Femur (tissue), 1 donor: Measurements from ENCODE around the gene ZBP1.

Experiments
- DNase-seq: peaks from one replicate; pipeline ENCODE4 v3.0.0-alpha.2; 2017

Gene ZBP1

DNA sequence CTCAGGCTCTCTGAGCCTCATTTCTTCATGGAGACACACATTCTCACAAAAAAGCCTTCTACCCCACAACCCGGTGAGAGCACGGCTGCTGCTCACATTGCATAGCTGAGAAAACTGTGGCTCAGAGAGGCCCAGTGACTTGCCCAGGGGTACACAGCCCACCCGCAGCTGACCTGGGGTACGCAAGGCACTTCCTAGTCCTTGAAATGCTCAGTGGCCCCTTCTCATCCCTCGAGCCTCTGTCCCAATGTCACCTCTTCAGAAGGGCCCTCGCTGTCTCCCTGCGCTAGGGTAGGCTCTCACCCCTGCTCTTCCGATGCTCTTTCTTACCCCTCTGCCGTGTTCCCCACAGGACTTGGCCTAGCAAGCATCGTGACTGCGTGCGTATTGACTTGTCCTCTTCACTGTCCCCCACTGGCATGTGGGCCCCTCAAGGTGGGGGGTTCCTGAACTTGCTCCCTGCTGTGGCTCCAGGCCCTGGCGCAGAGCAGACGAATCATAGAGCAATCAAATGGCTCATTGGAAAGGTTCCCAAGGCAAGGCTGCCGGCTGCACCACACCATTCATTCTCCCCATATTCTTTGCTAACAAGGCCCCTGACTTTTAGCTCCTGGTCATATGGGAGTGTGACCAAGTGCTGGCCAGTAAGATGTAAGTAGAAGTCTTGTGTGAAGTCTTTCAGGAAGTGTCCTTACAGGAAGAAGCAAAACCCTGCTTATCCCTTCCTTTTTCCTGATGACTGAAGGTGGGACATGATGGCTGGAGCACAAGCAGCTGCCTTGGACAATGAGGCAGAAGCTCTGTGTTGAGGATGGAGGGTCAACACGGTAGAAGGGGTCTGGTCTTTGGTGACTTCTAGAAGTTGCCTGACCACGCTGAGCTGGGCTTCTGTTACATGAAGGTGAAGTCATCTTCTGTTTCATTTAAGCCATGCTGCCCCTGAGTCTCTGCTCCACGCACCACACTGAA, 36.7 kb downstream of the ZBP1 start:
- no peak for DNase-seq

GRCh38 chr20:57582432-57583288, 37.6 kb downstream of the ZBP1 start:
- DNase-seq = peak; percentile 89

DNA sequence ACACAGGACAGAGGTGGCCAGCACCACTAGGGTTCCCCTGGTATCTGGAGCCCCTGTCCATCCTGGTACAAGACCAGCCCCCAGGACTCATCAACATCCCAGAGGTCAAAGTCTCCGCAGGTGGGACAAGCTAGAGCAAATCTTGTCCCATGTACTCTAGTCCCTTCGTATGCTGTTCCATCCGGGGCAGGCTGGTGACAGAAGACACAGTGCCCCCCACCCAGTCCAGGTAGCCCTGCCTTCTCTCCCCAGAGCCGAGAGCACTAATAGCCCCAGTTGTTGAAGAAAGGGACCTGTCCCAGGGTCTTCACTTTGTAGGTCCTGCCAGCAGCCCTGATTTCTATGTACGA, 38.2 kb downstream of the ZBP1 start:
- no peak for DNase-seq

DNA sequence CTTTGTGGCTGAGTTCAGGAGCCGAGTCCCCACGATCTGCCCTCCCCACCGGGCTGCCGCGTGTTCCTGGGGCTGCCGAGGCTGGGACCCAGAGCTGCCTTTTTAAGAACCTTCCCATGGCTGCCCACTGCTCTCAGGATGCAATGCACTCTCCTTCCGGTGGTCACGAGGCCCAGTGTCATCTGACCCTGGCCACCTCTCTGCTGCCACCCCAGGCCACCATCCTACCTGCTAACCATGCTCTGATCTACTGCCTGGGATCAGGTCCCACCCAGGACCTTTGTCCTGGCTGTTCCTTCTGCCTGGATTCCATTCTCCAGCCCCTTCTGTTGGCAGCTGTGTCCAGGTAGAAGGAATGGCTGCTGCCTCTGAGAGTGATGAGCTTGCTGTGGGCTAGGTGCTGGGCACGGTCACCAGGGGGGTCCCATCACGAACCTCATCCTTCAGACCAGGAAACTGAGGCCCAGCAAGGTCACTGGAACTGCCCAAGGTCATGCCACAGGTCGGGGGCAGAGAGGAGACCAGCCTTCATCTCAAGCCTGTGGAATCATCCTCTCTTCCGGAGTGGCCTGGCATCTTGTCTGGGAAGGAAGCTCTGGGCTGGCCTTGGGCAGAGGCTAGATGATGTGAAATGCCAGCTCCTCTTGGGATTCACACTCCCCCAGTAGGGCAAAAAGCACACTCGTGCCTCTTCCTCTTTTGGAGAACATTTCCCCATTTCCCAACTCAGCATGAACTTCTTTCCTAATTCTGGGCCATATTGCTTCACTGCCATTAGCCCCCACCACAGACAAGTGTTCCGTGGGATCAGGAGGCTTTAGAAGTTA, 38.8 kb downstream of the ZBP1 start:
- DNase-seq = no peak

GRCh38 chr20:57580478-57581201, 39.6 kb downstream of the ZBP1 start:
- no peak for DNase-seq

DNA sequence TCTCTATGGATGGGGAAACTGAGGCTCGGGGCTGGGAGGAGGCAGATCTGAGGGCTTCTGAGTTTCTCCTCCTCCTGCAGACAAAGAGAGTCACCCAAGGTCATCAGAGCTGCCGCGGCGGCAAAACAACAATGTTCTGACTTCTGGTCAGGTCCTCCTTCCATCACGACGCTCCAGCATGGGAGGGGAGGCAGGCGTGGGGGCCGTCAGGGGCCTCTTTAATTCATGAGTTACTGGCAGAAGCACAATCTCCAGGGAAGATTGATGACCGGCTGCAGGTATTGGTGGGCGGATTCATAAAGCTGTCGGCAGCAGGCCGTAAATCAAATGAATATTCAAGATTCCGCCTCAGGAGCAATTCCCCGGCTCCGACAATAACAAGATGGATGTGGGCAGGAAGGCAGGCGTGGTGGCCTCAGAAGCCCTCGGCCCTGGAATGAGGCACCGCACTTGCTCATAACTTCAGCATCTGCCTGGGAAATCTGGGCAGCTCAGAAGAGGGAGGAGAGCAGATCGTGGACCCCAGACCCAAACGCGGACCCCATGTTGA, 40.3 kb downstream of the ZBP1 start:
- DNase-seq = no peak

DNA sequence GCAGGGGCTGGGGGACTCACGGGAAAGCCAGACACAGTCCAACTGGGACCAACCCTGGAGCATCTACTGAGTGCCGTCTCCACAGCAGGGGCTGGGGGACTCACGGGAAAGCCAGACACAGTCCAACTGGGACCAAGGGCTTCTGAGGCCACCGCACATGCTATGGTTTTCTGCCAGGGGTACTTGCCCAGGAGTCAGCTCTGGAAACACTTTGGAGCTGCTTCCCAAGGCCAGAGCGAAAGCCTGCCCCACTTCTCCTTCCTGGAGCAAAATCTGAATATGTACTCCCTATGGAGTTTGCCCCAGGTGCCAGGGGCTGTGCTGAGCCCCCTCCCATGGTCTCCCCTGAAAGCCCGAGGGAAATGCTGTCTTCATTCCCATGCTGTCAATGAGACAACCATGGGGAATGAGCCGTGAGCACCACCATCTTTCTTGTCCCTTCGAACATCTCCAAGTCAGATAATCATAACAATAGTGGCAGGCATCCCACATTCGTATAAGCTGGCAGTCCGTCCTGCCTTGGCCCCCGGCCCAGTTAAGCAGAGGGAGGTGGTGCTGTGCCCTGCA, 40.8 kb downstream of the ZBP1 start:
- DNase-seq = no peak

GRCh38 chr20:57578476-57579165, 41.6 kb downstream of the ZBP1 start:
- no peak for DNase-seq

DNA sequence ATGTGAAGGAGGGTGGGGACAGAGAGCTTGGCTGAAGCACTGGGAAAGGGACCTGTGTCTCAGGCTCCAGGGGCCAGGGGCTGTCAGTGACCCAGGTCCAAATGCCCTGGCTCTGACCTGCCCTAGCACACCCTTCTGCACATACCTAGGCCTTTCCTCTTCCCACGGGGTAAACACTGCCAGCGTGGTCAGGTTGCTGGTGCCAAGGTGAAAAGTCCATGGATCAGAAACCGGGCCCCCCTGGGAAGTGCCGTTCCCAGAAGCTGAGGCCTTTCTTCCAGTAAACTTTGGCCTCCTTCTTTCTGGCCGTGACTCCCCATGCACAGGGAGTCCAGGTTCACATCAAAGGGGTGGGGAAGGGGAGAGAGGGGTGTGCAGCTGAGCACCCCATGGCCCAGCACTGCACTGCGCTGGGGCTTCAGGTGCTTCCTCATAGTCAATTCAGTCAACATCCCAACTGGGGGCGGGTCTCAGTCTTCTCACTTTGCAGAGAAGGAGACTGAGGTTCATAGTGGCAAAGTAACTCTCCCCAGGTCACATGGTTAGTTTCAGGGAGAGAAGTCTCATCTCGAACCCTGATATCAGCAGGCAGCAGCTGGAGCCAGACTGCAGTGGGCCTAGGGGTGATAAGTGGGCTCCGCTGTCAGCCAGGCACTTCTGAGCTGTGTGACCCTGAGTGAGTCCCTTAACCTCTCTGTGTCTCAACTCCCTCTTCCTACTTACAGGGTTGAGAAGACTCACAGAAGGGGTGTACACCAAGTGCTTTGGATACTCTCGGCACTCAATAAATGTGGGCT, 42.3 kb downstream of the ZBP1 start:
- no peak for DNase-seq

DNA sequence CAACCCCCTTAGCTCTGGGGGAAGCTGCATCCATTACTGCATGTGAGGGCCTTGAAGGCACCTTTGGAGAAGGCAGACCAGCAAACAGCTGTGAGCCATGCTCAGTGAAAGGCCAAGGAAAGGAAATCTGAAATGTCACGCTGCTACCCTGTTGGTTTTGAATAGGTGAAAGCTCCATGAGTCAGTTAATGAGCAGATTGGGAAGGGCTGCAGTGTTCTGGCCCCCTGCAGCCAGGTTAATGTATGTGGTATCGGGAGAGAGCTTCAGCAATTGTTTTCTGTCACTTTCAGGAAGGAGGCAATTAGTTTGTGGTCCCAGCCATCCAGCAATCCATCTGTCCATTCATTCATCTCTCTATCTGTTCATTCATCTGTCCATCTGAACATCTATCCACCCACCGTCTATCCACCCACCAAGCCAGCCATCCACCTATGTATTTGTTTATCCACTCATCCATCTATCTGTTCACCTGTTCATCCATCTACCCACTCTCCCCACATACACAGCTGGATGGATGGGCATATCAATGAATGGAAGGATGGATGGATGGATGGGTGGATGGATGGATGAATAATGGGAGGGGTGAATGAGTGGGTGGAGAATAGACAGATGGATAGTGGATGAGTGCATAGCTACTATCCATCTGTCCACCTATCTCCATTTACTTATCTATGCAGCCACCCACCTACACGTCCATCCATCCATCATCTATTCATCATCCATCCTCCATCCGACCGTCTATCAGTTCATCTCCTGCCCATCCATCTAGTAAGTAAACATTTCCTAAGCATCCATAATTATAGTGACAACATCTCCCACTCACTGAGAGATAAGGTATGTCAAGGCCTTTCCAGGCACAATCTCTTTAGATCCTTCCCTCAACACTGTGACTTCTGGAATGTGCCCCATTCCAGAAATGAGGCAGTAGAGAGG, 43.3 kb downstream of the ZBP1 start:
- no peak for DNase-seq

DNA sequence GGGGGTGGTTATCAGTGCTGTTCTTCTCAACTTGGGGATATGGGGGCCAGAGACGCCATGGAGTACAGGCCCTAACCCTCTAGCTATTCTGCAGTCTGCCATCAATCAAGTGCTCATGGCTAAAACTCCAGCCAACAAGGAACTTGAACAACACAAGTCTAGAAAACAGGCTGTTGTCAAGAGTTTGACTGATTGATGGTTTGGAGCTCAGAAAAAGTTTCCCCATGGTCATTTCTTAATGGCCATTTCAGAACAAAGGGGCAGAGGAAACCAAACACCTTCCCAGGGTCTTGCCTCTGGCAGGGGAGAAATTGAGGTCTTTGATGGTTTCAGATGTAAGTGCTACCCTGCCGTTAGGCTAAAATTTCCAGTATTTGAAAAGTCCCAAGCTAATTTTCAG, 44.2 kb downstream of the ZBP1 start:
- DNase-seq = no peak

- no peak for DNase-seq
These were observed 45.3 kb downstream of the ZBP1 start for GRCh38 chr20:57574954-57575353.

DNA sequence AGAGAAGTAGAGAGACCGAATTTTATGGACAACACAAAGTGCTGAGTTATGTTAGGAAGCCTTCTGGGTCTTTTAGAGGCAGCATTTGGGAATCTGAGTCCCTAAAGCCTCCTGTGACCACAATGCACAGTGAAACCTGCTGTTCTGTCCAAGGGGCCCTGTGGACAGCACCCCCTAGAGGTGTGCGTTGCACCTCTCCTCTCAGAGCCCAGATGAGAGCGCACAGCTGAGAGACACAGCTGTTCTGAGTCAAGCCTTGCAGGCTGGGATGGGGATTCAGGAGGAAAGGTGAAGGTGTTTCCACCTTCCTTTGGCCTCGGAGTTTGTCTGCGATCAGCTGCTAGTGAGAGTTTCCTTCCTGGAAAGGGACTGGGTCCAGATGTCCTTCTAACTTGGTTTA, 46.3 kb downstream of the ZBP1 start:
- DNase-seq = no peak

GRCh38 chr20:57573242-57573641, 47.0 kb downstream of the ZBP1 start:
- no peak for DNase-seq

GRCh38 chr20:57571782-57572416, 48.3 kb downstream of the ZBP1 start:
- DNase-seq = no peak

DNA sequence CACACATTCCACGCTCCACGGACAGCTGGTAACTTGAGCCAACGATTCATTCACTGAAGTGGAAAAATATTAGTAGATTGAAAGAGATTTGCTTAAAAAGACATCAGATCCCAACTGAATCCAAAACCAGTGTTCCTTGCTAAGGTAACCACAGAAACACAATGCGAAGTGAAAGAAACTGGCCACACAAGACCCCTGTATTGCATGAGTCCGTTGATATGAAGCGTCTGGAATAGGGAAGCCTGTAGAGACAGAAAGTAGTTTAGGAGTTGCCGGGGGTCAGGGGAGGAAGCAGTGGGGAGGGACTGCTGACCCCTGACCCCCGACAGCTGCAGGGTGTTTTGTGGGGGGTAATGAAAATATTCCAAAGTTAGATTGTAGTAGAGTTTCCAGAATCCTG, 49.3 kb downstream of the ZBP1 start:
- no peak for DNase-seq

DNA sequence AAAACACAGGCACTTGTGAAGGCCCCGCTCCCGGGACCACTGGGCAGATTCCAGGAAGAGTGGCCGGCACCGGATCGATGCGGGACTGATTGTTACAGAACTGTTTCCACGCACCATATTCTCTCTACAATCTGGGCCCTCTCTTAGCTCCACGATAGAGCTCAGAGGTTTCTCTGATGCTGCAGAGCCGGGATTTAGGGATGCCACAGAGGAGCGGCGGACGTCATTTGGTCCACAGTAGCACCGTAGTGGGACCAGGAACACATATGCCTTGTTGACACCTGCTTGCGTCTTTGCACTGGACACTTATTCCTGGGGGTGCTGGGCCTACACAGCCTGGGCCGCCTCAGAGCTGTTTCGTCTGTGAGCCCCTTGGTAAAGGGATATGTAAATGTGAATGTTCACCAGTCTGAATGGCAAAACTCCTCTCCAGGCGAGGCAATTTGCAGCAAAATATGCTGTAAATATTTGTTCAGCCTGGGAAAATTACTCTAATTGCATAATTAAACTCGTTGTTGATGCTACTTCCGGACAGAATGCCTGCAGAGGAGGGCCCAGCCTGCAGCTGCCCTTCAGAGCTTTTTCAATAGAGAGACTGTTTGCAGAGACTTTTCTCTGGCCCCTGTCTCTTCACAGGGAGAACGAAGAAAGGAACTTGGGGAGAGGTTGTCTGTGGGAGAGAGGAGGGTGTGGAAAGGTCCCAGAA, 49.9 kb downstream of the ZBP1 start:
- DNase-seq = no peak

DNA sequence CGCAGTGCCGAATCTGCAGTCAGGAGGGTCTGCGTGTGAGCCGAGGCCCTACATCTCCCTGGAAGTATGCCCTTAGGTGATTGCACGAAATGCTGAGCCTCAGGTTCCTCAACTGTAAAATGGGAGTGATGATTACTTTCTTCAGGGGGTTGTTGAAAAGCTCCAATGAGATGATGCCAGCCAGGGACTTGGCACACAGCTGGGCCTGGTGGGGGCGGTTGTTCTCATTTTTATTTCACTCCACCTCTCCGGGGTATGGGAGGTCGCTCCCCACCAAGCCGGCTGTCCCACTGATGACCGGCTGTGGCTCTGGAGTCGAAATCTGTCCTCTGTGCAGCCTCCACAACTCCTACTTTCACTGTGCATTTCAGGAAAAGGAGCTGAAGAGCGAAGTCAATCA, 51.3 kb downstream of the ZBP1 start:
- DNase-seq = no peak
